Right ventricle myocardium inferior (tissue), 1 donor: ENCODE results near the gene IFI44. TPM values are rescaled to one million over a fixed set of nuclear protein-coding genes. Genes with fewer than 3 reads are reported as not detected.

ENCODE experiments used
- ATAC-seq: fragments of 200-7000 bp; cut with Tn5 transposase; one replicate; pipeline ENCODE4 v1.9.1; 2020; ENCODE audit warnings: mild to moderate bottlenecking, moderate library complexity
- DNase-seq: peaks from one replicate; pipeline ENCODE4 v3.0.0; 2021; ENCODE audit errors: missing footprints
- intact Hi-C: fragments of 100-400 bp; cut with DNase I; formaldehyde crosslinking; loops from one replicate; pipeline ENCODE4 v1.11.0; 2022
- long read RNA-seq: library from polyadenylated mRNA; unstranded; transcript quantifications from one replicate; pipeline ENCODE4 v2.0.0, GENCODE V29; 2021
- total RNA-seq: library from RNA; stranded (reverse); fragmentation: NEBNext Ultra II Directional; extraction: Animal tissue kit (Norgen Biotek cat#: 25700); gene quantifications from one replicate; pipeline ENCODE4 v1.2.1, GENCODE V29; 2021
- donor health status: DM: no; HTN: yes; CAD: no; lungs with severe emphysema.

Gene IFI44, protein sequence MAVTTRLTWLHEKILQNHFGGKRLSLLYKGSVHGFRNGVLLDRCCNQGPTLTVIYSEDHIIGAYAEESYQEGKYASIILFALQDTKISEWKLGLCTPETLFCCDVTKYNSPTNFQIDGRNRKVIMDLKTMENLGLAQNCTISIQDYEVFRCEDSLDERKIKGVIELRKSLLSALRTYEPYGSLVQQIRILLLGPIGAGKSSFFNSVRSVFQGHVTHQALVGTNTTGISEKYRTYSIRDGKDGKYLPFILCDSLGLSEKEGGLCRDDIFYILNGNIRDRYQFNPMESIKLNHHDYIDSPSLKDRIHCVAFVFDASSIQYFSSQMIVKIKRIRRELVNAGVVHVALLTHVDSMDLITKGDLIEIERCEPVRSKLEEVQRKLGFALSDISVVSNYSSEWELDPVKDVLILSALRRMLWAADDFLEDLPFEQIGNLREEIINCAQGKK
- 10.4 TPM for total RNA-seq
- long read RNA-seq, result 0 reads

DNA sequence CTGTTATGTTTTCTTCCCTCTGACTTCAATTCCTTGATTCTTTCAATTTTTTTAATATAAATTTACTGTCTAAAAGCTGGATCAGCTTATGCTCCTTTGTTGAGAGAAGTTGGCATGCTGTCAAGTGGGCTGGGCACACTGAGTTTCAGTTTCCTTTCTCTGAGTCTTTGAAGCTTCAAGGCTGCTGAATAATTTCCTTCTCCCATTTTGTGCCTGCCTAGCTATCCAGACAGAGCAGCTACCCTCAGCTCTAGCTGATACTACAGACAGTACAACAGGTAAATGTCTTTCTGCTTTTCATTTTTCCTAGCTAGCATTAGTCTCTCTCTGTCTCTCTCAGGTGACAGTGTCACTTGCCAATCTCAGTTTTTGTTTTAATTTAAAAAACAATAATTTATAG is at the start of gene IFI44:
TSS of gene IFI44 (plus strand) at position 204 of the 400 bp plus-strand sequence. CDS start 365 bp downstream, outside the sequence.
- intact Hi-C loops, result loop anchor here (2.0 kb wide), 1 partner anchor 29 kb away; the partner anchor contains the start of gene IFI44L
- DNase-seq (peak; percentile 68), ATAC-seq (peak; percentile 77)

DNA sequence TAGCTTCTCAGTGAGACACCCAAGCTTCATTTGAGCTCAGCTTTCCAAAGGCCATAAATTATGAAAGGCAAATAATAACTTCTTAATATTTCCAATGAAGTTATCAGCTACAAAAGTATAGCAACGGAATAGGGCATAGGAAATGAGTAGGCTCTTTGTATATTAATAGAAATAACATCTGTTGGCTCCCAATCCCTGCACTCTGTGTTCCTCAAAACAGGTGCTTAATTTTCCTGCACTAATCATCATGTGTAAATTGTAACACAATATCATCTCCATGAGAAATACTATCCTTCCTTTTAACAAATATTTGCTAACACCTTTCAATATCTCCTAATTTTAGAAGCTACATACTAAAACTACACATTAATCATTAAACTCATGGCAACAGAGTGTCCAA is 48.6 kb upstream of the IFI44 start:
- ATAC-seq, result no peak

DNA sequence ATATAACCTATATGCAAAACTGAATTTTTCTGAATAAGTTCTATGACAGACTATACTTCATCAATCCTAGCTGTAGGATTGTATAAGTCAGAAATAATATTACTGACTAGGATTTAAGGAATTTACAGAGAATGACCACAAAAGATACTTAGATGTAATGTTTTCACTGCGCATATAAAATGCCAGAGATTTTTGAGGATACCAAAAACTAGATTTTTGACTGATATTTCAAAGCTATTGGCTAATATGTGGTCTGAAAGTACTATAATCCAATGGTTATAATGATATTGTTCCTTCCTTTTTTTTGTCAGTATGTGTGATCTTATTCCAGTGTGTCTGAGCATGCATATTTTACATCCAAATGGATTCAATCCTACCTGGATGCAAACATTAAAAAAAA is 46.4 kb upstream of the IFI44 start:
- intact Hi-C loops, result no loop called here
- DNase-seq, result no peak
- no peak for ATAC-seq

More for the DNA sequence above, 48.6 kb upstream of the IFI44 start:
- intact Hi-C loops, result no loop called here
- DNase-seq, result no peak

DNA sequence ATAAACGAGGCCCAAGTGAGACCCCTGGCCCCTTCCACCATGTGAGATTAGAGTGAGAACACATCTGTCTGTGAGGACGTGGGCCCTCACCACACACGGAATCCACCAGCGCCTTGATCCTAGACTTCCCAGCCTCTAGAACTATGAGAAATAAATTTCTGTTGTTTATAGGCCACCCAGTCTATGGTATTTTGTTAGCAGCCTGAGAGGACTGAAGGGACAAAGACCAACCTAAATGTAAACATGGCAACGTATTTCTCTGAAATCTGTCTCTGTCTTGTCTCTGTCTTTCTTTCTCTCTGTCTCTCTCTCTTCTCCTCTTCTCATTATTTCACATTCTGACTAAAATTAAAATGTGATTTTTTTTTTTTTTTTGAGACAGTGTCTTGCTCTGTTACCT is 45.0 kb upstream of the IFI44 start:
- ATAC-seq (no peak), DNase-seq (no peak)
- intact Hi-C loops, result no loop called here

DNA sequence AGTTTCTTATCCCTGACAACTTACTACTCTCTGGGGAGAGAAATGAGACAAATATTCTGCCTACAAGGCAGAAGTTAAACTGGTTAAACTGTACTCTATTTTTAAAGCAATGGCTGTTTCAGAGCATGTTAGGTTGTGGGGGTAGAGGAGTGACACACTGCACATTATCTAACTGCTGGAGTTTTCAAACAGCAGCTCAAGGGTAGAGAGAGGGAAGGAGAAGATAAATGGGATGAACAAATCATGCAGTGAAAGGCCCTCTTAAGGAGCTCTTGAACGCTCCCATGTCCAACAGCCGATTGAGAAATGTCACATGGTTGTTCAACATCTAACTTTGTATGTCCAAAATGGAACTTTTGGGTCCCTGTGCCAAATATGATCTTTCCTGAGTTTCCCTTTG is 43.4 kb upstream of the IFI44 start:
- peak; percentile 50 for ATAC-seq
- DNase-seq, result no peak
- intact Hi-C loops, result no loop called here

DNA sequence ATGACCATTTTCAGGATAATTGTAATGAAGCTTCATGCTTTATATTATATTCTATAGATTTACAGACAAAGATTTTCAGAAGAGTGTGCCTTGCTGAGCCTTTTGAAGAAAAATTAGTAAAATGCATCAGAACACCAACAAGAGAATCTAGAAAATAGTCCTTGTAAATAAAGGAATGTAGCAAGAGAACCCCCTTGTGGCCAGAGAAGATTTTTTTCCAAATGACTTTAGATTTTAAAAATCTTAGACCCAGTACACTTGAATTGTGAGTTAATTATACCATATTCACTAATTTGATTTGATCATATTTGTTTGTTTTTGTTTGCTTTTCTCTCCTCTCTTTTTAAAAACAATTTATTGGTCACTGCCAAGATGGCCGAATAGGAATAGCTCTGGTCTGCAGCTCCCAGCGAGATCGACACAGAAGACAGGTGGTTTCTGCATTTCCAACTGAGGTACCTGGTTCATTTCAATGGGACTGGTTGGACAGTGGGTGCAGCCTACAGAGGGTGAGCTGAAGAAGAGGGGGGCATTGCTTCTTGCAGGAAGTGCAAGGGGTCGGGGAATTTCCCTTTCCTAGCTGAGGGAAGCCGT is 42.2 kb upstream of the IFI44 start:
- intact Hi-C loops, result no loop called here
- no peak for ATAC-seq
- DNase-seq, result no peak

DNA sequence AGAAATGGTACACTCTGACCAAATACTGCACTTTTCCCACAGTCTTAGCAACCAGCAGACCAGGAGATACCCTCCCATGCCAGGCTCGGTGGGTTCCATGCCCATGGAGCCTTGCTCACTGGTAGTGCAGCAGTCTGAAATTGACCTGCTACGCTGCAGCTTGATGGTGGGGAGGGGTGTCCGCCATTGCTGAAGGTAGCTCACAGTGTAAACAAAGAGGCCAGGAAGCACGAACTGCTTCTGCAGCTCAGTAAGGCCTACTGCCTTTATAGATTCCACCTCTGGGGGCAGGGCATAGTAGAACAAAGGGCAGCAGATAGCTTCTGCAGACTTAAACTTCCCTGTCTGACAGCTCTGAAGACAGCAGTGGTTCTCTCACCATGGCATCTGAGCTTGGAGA is 41.7 kb upstream of the IFI44 start:
- no peak for DNase-seq
- intact Hi-C loops, result no loop called here
- ATAC-seq, result no peak

DNA sequence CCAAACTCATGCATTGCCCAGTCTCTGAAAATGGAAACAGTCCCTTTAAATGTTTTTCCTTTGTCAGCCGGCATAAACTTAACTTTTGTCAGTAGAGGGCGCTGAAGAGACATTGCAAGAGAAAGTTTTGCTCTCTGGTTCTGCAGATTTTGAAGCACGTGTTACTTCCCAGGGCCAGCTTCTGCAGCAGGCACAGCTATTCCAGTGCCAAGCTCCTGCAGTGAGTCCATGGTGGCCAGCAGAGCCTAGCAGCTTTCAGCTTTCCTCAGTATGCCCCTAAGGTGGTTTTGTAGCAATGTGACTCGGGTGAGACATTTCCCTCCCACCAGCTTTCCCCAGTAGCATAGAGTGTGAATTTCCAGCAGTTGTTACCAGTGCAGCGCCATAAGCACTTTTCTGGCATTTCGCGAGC is 32.0 kb upstream of the IFI44 start:
- intact Hi-C loops, result loop anchor here (1.0 kb wide), 1 partner anchor 59 kb away; no protein-coding TSS in a partner anchor
- ATAC-seq, result peak; percentile 86
- DNase-seq, result peak; percentile 70

DNA sequence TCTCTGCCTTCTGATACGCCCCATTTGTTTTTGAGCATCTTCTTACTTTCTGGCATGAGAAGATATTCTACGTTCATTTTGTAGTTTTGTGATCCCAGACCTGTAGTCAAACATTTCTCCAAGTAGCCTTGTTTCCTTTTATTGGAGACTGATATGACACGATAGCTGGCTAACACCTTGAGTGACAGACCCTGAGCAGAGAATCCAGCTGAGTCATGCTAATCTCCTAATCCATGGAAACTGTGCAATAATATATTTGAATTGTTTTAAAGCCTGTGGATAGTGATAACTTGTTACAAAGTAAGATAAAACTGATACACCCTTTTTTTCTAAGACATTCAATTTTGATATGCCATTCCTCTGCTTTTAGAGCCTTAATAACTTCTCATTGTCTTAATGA is 30.6 kb upstream of the IFI44 start:
- ATAC-seq (no peak), DNase-seq (no peak)
- intact Hi-C loops, result no loop called here

DNA sequence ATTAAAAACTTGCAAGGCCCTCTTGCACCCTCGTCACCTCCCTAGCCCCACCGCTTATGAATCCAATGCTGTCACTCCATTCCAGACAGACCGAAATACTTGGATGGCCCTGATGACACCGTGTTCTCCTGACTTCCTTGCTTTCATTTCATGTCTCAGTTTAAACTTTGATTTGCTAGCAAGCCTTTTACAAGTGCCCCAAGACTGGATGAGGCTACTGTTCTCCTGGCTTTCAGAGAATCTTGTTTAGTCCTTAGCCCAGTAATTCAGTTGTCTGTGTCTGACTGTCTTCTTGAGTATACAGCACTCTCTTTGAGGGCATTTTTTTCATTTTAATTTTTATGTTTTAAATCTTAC is 30.2 kb upstream of the IFI44 start:
- ATAC-seq, result peak; percentile 40
- intact Hi-C loops, result no loop called here
- DNase-seq, result no peak

DNA sequence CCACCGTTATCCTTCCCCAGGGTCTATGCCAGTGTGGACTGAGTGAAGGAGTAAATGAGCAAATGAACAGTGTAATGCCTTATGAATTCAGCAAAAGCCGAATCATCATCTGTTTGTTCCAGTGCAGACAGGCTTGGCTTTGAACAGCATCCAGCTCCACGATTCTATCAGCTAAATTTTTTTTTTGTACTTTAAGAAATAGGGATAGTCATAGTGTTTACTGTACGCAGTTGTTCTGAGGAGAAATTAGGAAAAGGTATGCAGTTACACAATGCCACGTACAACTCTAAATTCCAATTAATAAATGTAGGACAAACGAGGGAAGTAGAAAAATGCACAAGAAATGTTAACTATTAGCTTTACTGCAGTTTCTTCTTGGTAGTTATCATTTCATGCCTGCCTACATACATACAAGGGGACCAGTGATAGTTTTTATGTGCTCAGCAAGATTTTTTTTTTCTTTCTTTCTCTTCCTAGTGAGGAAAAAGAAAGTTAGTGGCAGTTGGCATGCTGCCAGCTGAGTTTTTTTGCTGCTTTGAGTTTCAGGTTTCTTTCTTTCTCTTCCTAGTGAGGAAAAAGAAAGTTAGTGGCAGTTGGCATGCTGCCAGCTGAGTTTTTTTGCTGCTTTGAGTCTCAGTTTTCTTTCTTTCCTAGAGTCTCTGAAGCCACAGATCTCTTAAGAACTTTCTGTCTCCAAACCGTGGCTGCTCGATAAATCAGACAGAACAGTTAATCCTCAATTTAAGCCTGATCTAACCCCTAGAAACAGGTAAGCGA is 29.6 kb upstream of the IFI44 start, which contains the start of gene IFI44L:
TSS of gene IFI44L (plus strand) at position 646 of the 777 bp plus-strand sequence. CDS start 7,468 bp downstream, outside the sequence.
- peak; percentile 45 for ATAC-seq
- intact Hi-C loops, result loop anchor here (2.0 kb wide), 1 partner anchor 31 kb away; no protein-coding TSS in a partner anchor
- no peak for DNase-seq

DNA sequence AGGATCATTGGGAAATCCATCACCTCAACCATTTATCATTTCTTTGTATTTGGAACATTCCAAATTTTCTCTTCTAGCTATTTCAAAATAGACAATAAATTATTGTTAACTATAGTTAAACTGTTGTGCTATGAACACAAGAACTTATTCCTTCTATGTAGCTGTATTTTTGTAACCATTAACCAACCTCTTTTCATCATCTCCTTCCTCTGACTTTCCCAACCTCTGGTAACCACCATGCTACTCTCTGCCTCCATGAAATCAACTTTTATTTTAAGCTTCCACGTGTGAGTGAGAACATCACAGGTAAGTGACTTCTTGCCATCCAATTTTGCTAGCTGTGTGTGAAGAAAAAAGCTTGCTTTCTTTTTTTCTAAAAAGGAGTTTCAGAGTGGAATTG is 29.0 kb upstream of the IFI44 start:
- ATAC-seq (no peak), DNase-seq (no peak)
- intact Hi-C loops, result loop anchor here (2.0 kb wide), 1 partner anchor 30 kb away; no protein-coding TSS in a partner anchor

DNA sequence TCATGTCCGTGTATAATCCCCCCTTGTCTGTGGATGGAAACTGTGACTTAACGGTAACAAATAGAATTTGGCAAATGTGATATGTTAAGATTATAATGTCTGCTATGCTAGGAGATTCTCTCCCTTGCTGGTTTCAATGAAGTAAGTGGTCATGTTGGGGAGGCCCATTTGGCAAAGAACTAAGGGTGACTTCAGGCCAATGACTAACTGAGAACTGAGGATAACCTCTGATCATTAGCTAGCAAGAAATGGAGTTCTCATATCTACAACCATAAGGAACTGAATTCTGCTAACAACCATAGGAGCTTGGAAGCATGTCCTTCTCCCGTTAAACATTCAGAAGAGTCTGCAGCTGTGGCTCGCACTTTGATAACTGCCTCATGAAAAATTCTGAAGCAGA is 27.1 kb upstream of the IFI44 start:
- DNase-seq (no peak), ATAC-seq (no peak)
- intact Hi-C loops, result no loop called here

DNA sequence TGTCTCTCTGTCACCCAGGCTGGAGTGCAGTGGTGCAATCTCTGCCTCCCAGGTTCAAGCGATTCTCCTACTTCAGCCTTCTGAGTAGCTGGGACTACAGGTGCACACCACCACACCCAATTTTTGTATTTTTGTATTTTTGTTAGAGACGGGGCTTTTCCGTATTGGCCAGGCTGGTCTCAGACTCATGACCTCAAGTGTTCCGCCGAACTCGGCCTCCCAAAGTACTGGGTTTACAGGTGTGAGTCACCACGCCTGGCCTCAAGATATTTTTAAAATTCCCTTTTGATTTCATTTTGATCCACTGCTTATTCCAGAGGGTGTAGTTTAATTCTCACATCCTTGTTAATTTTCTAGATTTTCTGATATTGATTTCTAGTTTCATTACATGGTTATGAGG is 25.6 kb upstream of the IFI44 start:
- ATAC-seq (no peak), DNase-seq (no peak)
- intact Hi-C loops, result no loop called here

DNA sequence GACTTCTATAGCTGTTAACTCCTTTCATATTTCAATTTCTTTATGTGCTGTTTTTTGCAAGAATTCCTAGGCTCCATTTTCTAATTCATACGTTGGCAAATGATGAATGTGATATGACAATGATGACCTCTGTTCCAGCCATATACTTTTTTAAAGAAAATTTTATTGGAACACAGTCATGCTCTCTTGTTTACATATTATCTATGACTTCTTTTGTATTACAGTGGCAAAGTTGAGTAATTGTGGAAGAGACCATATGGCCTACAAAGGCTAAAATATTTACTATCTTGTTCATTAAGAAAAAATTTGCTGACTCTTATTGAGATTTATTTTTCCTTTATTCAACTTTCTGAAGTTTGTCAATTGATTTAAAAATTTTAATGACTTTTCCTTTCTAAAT is 22.3 kb upstream of the IFI44 start:
- DNase-seq (no peak), ATAC-seq (no peak)
- intact Hi-C loops, result no loop called here

DNA sequence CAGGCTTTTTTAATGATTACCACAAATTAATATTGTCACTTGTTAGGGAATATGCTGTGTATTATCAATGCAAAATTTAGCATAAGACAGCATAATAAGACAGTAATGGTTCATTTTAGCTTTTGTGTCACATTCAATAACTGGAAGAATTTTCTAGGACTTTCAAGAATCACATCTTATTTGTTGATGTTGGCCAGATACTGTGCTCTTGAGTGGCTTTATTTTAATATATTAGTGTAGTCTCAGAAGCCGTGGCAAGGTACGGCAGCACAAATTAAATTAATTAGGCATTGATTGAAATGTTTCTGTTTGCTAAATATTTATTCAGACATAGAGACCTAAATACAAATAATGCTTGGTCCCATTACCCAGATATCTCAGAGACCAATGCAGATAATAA is 19.0 kb upstream of the IFI44 start:
- ATAC-seq, result no peak
- intact Hi-C loops, result no loop called here
- no peak for DNase-seq

DNA sequence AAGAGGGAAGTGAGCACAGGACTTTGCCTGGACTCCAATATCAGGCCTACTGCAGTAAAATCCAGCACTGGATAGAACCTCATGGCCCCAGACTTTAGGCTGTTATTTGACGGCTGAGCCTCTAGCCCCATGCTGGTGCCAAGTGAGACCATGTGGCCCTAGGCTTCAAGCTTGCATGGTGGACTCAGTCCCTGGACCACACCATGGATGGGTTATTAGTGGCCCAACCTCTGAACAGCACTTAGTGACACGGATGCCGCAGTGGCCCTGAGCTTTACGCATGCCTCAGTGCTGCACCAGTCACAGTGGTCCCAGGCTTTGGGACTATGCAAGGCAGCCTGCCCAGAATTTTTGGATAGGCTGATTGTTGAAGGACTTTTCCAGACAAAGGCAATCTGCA is 16.4 kb upstream of the IFI44 start:
- DNase-seq (peak; percentile 62), ATAC-seq (no peak)
- intact Hi-C loops, result no loop called here

DNA sequence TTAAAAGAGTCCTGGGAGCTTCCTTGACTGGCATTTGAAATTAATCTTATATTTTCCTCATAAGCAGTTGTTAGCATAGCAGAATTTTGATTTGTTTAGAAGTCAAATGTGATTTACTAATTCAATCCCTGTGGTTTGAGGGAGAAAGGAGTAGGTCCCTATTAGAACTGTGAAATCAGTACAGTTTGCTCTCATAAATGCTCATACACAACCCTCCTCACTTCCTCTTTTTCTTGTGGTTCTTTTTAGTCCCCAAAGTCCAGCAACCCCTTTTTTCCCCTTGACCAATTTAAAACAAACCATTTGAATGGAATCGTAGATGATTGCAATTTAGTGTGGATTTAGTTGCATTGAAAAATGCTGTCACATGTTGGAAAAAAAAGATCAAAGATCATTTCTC is 9.2 kb upstream of the IFI44 start:
- ATAC-seq, result no peak
- no peak for DNase-seq
- intact Hi-C loops, result no loop called here

DNA sequence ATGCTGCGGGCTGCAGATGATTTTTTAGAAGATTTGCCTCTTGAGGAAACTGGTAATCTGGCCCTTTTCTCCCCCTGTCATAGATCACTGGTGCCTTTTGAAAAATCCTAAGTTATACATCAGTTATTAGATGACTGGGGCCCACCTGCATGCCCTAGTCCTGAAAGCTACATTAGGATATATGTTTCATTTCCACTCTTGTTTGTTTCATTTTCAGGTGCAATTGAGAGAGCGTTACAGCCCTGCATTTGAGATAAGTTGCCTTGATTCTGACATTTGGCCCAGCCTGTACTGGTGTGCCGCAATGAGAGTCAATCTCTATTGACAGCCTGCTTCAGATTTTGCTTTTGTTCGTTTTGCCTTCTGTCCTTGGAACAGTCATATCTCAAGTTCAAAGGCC is 8.1 kb upstream of the IFI44 start:
- ATAC-seq, result no peak
- no peak for DNase-seq
- intact Hi-C loops, result no loop called here
